CD1c-positive myeloid dendritic cell (primary cell): Measurements from ENCODE around the gene ZIM2.

ENCODE experiments used
- DNase-seq: peaks from one replicate; pipeline ENCODE4 v3.0.0-alpha.2; 2016; ENCODE audit errors: extremely low spot score

The ZIM2 gene

GRCh38 chr19:56808717-56809392 lies 31.7 kb downstream of the ZIM2 start:
- no peak for DNase-seq

- no peak for DNase-seq
Observed at GRCh38 chr19:56806639-56807038, 33.9 kb downstream of the ZIM2 start.

- DNase-seq: no peak
Observed at GRCh38 chr19:56778351-56778750, 62.2 kb downstream of the ZIM2 start.

- no peak for DNase-seq
Observed at GRCh38 chr19:56769650-56770049, 70.9 kb downstream of the ZIM2 start.

GRCh38 chr19:56765137-56765536 lies 75.4 kb downstream of the ZIM2 start:
- no peak for DNase-seq

- DNase-seq: no peak
Observed at GRCh38 chr19:56764196-56764695, 76.3 kb downstream of the ZIM2 start.

GRCh38 chr19:56760842-56761241 lies 79.7 kb downstream of the ZIM2 start:
- DNase-seq: no peak

- no peak for DNase-seq
Observed at GRCh38 chr19:56759531-56759930, 81.0 kb downstream of the ZIM2 start.

- DNase-seq: no peak
Observed at GRCh38 chr19:56751078-56751489, 89.4 kb downstream of the ZIM2 start.

GRCh38 chr19:56750658-56751057 lies 89.9 kb downstream of the ZIM2 start:
- DNase-seq: no peak

GRCh38 chr19:56748378-56748777 lies 92.1 kb downstream of the ZIM2 start:
- peak; percentile 1 for DNase-seq

GRCh38 chr19:56746367-56746766 lies 94.2 kb downstream of the ZIM2 start:
- DNase-seq: no peak

GRCh38 chr19:56740501-56740900 lies 100.0 kb downstream of the ZIM2 start:
- DNase-seq: no peak

GRCh38 chr19:56736571-56736970 lies 104.0 kb downstream of the ZIM2 start:
- no peak for DNase-seq

GRCh38 chr19:56732976-56733375 lies 107.5 kb downstream of the ZIM2 start:
- no peak for DNase-seq

- DNase-seq: no peak
Observed at GRCh38 chr19:56727677-56728076, 112.8 kb downstream of the ZIM2 start.

- no peak for DNase-seq
Observed at GRCh38 chr19:56725829-56726424, 114.6 kb downstream of the ZIM2 start.
